ENCODE measurements around the gene SPATA3.

DNA sequence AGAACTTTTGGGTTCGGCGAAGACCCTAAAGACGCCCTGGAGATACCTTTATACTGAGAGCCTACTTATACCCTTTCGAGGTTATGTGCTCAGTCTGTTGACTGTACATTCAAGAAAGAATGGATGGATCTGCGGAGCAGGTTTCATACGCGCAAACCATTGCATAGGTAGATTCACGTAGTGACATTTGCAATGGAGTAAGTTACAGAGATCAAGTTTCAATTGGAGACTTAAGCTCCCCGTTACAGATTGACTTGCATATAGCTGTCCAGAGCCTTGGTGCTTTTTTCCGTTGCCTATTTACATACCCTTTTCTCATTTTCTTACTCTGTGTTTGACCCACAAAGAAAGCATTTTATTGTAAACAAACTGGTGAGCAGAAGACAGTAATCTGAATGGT is 61.7 kb downstream of the SPATA3 start:
- TF ChIP-seq, protein P1, sequence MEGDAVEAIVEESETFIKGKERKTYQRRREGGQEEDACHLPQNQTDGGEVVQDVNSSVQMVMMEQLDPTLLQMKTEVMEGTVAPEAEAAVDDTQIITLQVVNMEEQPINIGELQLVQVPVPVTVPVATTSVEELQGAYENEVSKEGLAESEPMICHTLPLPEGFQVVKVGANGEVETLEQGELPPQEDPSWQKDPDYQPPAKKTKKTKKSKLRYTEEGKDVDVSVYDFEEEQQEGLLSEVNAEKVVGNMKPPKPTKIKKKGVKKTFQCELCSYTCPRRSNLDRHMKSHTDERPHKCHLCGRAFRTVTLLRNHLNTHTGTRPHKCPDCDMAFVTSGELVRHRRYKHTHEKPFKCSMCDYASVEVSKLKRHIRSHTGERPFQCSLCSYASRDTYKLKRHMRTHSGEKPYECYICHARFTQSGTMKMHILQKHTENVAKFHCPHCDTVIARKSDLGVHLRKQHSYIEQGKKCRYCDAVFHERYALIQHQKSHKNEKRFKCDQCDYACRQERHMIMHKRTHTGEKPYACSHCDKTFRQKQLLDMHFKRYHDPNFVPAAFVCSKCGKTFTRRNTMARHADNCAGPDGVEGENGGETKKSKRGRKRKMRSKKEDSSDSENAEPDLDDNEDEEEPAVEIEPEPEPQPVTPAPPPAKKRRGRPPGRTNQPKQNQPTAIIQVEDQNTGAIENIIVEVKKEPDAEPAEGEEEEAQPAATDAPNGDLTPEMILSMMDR (IDR thresholded peaks at IDR 0.05 in 4 of 5, conservative IDR thresholded peaks at IDR 0.05 in 1 of 5) = no peak
- no peak for TF ChIP-seq POLR2A (IDR thresholded peaks at IDR 0.05)

Measured in gastrocnemius medialis (tissue), 4 donors.